ENCODE measurements around the gene MRPL48. TPM values are rescaled to one million over a fixed set of nuclear protein-coding genes. Genes with fewer than 3 reads are reported as not detected.

Gene MRPL48
- polyA plus RNA-seq, 1 donor: 40.6 TPM

DNA sequence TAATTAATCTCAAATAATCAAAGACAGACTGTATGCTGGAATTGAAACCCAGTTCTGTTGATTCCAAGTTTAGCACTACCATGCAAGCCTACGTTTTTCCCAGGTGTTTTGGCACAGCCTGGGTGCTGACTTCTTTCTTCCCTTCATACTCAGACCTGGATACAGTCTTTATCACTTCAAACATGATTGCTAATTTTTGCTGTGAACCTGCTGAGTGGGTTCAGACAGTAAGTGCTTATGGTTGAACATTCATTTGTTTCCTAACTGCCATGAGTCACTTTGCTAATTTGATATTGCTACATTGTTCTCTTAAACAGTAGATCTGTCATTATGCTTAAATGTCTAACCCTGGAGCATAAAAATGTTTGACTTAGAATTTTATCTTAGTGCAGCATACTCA lies 101.3 kb downstream of the MRPL48 start:
- DNase-seq (ENCODE audit: low read depth): no peak

- DNase-seq (ENCODE audit: low read depth): no peak
These were observed 101.9 kb downstream of the MRPL48 start for GRCh38 chr11:73889536-73889935.

GRCh38 chr11:73893041-73893440 lies 105.4 kb downstream of the MRPL48 start:
- DNase-seq (ENCODE audit: low read depth): no peak

DNA sequence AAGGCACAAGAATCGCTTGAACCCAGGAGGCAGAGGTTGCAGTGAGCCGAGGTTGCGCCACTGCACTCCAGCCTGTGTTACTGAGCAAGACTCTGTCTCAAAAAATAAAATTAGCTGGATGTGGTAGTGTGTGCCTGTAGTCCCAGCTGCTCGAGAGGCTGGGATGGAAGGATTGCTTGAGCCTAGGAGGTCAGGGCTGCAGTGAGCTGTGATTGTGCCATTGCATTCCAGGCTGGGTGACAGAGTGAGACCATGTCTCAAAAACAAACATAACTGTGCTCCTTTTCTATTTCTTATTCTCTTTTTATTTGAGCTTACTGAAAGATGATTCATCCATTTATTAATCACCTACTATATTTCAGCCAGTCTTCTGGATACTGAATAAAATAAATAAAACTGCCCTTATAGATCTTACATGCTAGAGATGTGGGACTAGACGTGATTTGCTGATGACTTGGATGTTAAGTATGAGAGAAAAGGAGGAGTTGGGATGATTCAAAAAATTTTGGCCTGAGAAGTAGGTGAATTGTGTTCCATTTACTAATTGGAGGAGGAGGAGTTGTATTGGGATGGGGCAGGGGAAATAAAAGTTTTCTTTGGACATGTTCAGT lies 107.2 kb downstream of the MRPL48 start:
- DNase-seq (ENCODE audit: low read depth): no peak

DNA sequence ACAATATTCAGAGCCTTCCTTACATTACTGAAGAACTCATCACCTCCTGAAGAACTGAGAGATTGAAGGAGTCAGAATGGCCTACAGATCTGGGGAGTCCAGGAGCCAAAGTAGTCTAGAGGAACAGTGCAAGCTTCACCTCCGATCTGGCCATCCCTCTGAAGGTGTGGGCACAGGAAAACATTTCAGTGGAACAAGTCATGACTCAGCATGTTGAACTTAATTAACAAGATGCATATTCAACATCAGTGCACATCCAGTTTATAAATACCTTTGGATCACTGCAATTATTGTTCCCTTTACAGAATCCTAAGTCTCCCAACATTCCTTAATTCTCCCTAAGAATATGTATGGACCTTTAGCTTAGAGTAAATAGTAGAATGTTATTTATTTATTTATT lies 114.6 kb downstream of the MRPL48 start:
- DNase-seq (ENCODE audit: low read depth): no peak

DNA sequence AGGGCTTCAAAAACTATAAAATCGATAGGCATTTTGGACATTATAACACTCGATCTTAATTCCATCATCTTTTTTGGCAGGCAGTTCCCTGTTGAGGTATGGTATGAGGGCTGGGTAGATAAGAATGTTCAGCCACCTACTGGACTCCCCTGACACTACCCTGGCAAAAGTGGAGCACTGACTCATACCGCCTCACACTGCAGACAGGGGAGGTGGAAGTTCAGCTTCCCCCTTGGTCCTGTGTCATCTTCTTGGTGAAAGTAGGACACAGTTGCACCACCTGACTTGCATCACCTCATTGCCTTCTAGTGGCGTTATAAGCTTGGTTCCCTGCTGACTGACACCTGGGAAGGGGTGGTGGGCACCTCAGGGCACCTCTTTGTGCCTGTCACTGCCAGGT lies 119.5 kb downstream of the MRPL48 start:
- DNase-seq (ENCODE audit: low read depth): no peak

DNA sequence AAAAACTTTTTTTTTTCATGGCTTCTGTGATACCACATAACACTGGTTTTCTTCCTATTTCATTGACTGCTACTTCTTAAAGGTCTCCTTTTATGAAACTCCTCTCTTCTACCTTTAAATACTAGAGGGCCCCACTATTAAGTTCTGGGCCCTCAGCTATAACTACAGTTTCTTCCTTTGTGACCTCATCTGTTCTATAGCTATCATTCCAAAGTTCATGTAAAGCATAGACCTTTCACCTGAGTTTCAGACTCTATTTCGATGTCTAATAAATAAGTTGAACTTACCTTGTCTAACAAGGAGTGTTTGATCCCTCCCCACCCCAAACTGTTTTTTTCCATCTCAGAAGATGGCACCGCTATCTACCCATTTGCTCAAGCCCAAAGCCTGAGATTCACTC lies 124.4 kb downstream of the MRPL48 start:
- DNase-seq (ENCODE audit: low read depth): no peak

DNA sequence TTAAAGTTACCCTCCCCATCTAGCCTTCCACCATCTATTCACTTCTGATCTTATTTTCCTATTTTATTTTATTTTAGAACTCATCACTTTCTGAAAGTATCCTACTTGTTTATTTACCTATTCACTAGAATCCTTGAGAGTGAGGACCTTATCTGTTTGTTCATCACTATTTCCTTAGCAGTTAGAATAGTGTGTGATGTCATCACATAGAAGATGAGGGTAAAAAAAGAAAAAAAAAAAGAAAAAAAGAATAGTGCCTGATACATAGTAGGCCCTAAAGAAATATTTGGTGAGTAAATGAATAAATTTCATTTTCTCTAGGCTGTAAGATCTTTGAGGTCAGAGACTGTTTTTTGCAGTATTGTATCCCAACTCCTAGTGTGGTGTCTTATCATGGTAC lies 125.8 kb downstream of the MRPL48 start:
- DNase-seq (ENCODE audit: low read depth): no peak

DNA sequence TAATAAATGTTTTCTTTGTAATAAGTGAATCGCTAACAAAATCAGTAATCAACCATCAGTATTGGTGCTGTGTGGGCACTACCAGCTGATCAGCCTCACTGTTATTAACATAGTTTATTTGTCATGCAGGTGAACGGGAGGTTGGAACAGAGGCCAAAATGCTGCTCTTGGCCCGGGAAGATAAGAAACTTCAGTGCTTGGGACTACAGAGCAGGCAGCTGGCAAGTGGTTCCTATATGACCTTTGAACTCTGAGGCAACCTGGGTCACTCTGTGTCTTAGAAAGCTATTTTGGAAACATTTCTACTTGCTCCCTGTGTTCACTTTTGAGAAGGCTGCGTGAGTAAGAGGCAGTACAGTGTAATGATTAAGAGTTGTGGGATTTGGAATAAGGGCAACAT lies 126.6 kb downstream of the MRPL48 start:
- DNase-seq (ENCODE audit: low read depth): no peak

Other genes with a start within 250 kb of the MRPL48 start
- gene FAM168A, start 189.8 kb upstream of the MRPL48 start, polyA plus RNA-seq (ENCODE audit: insufficient read length): 22.6 TPM
- 1.5 TPM for gene PLEKHB1, start 141.3 kb upstream of the MRPL48 start, polyA plus RNA-seq (ENCODE audit: insufficient read length)
- 88.9 TPM for gene RAB6A, start 26.8 kb upstream of the MRPL48 start, polyA plus RNA-seq (ENCODE audit: insufficient read length)
- gene COA4, start 89.0 kb downstream of the MRPL48 start, polyA plus RNA-seq (ENCODE audit: insufficient read length): 79.0 TPM
- 43.1 TPM for gene PAAF1, start 89.1 kb downstream of the MRPL48 start, polyA plus RNA-seq (ENCODE audit: insufficient read length)
- gene DNAJB13, start 163.2 kb downstream of the MRPL48 start, polyA plus RNA-seq (ENCODE audit: insufficient read length): 0.35 TPM
- 143 TPM for gene UCP2, start 195.0 kb downstream of the MRPL48 start, polyA plus RNA-seq (ENCODE audit: insufficient read length)
- gene UCP3, start 221.2 kb downstream of the MRPL48 start, polyA plus RNA-seq (ENCODE audit: insufficient read length): 4.5 TPM

Measured in forelimb muscle (tissue), 1 donor.